Coronary artery (tissue), 2 donors: ENCODE data around the gene CXCL9.

Experiments
- DNase-seq: peaks from one replicate; pipeline ENCODE4 v3.0.0-alpha.2; 2017; ENCODE audit warnings: low spot score
- H3K27ac ChIP-seq, 2 donors: fragments of 200-600 bp; sonication (generic); one replicate each; pipeline ENCODE4 v1.5.1; 2016 to 2019
- H3K4me3 ChIP-seq: fragments of 200-600 bp; sonication (generic); 2 replicates; pipeline ENCODE4 v1.5.1; 2016; ENCODE audit warnings: mild to moderate bottlenecking, moderate library complexity
- CTCF ChIP-seq: fragments of 200-600 bp; sonication (generic); IDR thresholded peaks from one replicate; pipeline ENCODE4 v1.5.1; 2019; ENCODE audit warnings: antibody characterized with exemption

The CXCL9 gene

GRCh38 chr4:76011018-76011670, 3.8 kb upstream of the CXCL9 start:
- no peak for TF ChIP-seq CTCF
- no peak for DNase-seq
- no peak overlapping the region for H3K4me3 ChIP-seq
- peak overlapping the region in 1 of 2 donors; percentile 1 for H3K27ac ChIP-seq

GRCh38 chr4:76010576-76010975, 3.3 kb upstream of the CXCL9 start:
- DNase-seq = no peak
- no peak overlapping the region for H3K4me3 ChIP-seq
- TF ChIP-seq CTCF = no peak
- H3K27ac ChIP-seq = no peak overlapping the region

- no peak for DNase-seq
- TF ChIP-seq CTCF = no peak
- Histone ChIP-seq H3K27ac (no peak overlapping the region), H3K4me3 (no peak overlapping the region)
Measured at GRCh38 chr4:76009311-76009710, 2.0 kb upstream of the CXCL9 start.

- H3K27ac ChIP-seq = no peak overlapping the region
- no peak overlapping the region for H3K4me3 ChIP-seq
- TF ChIP-seq CTCF = no peak
- no peak for DNase-seq
Measured at GRCh38 chr4:76003620-76004019, 3.7 kb downstream of the CXCL9 start.

- Histone ChIP-seq H3K4me3 (no peak overlapping the region), H3K27ac (no peak overlapping the region)
- TF ChIP-seq CTCF = no peak
- DNase-seq = no peak
Measured at GRCh38 chr4:76003035-76003434, 4.3 kb downstream of the CXCL9 start.

- Histone ChIP-seq H3K4me3 (no peak overlapping the region), H3K27ac (no peak overlapping the region)
- no peak for TF ChIP-seq CTCF
- no peak for DNase-seq
Measured at GRCh38 chr4:76002176-76002575, 5.1 kb downstream of the CXCL9 start.

- no peak for DNase-seq
- Histone ChIP-seq H3K27ac (no peak overlapping the region), H3K4me3 (no peak overlapping the region)
- no peak for TF ChIP-seq CTCF
Measured at GRCh38 chr4:76001700-76002099, 5.6 kb downstream of the CXCL9 start.
